Type B pancreatic cell (in vitro differentiated cells): ENCODE data around the gene ADAMTS17. TPM values are rescaled to one million over a fixed set of nuclear protein-coding genes. Genes with fewer than 3 reads are reported as not detected.

Source experiments
- DNase-seq: peaks from one replicate; pipeline ENCODE4 v3.0.0; 2021; ENCODE audit warnings: mixed read lengths; ENCODE audit not compliant: unreplicated experiment; ENCODE audit errors: extremely low spot score
- H3K27ac Mint-ChIP-seq: 2 replicates; pipeline ENCODE4 v1.8.0; 2021; ENCODE audit warnings: mild to moderate bottlenecking, mixed read lengths
- H3K27me3 Mint-ChIP-seq: 2 replicates; pipeline ENCODE4 v1.8.0; 2021; ENCODE audit warnings: mixed read lengths
- H3K36me3 Mint-ChIP-seq: 2 replicates; pipeline ENCODE4 v1.8.0; 2021; ENCODE audit warnings: mixed read lengths
- H3K4me1 Mint-ChIP-seq: one replicate; pipeline ENCODE4 v1.8.0; 2021; ENCODE audit warnings: mixed read lengths; ENCODE audit not compliant: unreplicated experiment
- H3K4me3 Mint-ChIP-seq: 2 replicates; pipeline ENCODE4 v1.8.0; 2021; ENCODE audit warnings: mild to moderate bottlenecking, mixed read lengths
- H3K9me3 Mint-ChIP-seq: 2 replicates; pipeline ENCODE4 v1.8.0; 2021; ENCODE audit warnings: mixed read lengths
- CTCF ChIP-seq: fragments of 200-600 bp; sonication (generic); conservative IDR thresholded peaks from 2 replicates; pipeline ENCODE4 v1.5.0; 2021; ENCODE audit warnings: antibody characterized with exemption, mild to moderate bottlenecking
- total RNA-seq: library from RNA; stranded (reverse); gene quantifications from 2 replicates; pipeline ENCODE4 v1.2.1, GENCODE V29; 2021; ENCODE audit warnings: low replicate concordance

Gene ADAMTS17
- total RNA-seq, 1 donor from 2014 or later, result 18.3 TPM

- Mint-ChIP-seq H3K36me3 (peaks cover 16% of the 10 kb centered on the region), H3K4me1 (no peaks in the 10 kb centered on the region), H3K27me3 (peaks cover 3% of the 10 kb centered on the region), H3K4me3 (no peak overlapping the region), H3K27ac (no peak overlapping the region), H3K9me3 (peaks cover 9% of the 10 kb centered on the region)
- TF ChIP-seq CTCF, result no peak
- no peak for DNase-seq
These were observed 201.1 kb downstream of the ADAMTS17 start for GRCh38 chr15:100140527-100141308.

- peaks cover 8% of the 10 kb centered on the region for H3K4me1 Mint-ChIP-seq
- peaks cover 3% of the 10 kb centered on the region for H3K27me3 Mint-ChIP-seq
- no peak for DNase-seq
- H3K27ac Mint-ChIP-seq, result no peak overlapping the region
- H3K9me3 Mint-ChIP-seq, result peaks cover 9% of the 10 kb centered on the region
- peaks cover 22% of the 10 kb centered on the region for H3K36me3 Mint-ChIP-seq
- H3K4me3 Mint-ChIP-seq, result no peak overlapping the region
- TF ChIP-seq CTCF, result no peak
These were observed 207.2 kb downstream of the ADAMTS17 start for GRCh38 chr15:100134586-100134985.

- no peak for DNase-seq
- peaks cover 9% of the 10 kb centered on the region for H3K9me3 Mint-ChIP-seq
- peaks cover 3% of the 10 kb centered on the region for H3K27me3 Mint-ChIP-seq
- peaks cover 19% of the 10 kb centered on the region for H3K36me3 Mint-ChIP-seq
- TF ChIP-seq CTCF, result no peak
- no peak overlapping the region for H3K27ac Mint-ChIP-seq
- peaks cover 8% of the 10 kb centered on the region for H3K4me1 Mint-ChIP-seq
- H3K4me3 Mint-ChIP-seq, result no peak overlapping the region
These were observed 207.6 kb downstream of the ADAMTS17 start for GRCh38 chr15:100134089-100134583.

GRCh38 chr15:100133001-100133400 is 208.8 kb downstream of the ADAMTS17 start:
- no peak for TF ChIP-seq CTCF
- no peak overlapping the region for H3K27ac Mint-ChIP-seq
- peaks cover 8% of the 10 kb centered on the region for H3K4me1 Mint-ChIP-seq
- no peak for DNase-seq
- peaks cover 9% of the 10 kb centered on the region for H3K9me3 Mint-ChIP-seq
- H3K27me3 Mint-ChIP-seq, result peaks cover 3% of the 10 kb centered on the region
- no peak overlapping the region for H3K4me3 Mint-ChIP-seq
- peaks cover 19% of the 10 kb centered on the region for H3K36me3 Mint-ChIP-seq

GRCh38 chr15:100132309-100132708 is 209.5 kb downstream of the ADAMTS17 start:
- peaks cover 8% of the 10 kb centered on the region for H3K4me1 Mint-ChIP-seq
- H3K9me3 Mint-ChIP-seq, result peaks cover 9% of the 10 kb centered on the region
- no peak for DNase-seq
- H3K4me3 Mint-ChIP-seq, result no peak overlapping the region
- no peak for TF ChIP-seq CTCF
- no peak overlapping the region for H3K27ac Mint-ChIP-seq
- peaks cover 17% of the 10 kb centered on the region for H3K36me3 Mint-ChIP-seq
- H3K27me3 Mint-ChIP-seq, result peaks cover 3% of the 10 kb centered on the region
